Measurements from ENCODE around the gene ZNF770. TPM values are rescaled to one million over a fixed set of nuclear protein-coding genes. Genes with fewer than 3 reads are reported as not detected.

ZNF770 gene
- total RNA-seq, 1 experiment from 2014 or later = 34.0 TPM

DNA sequence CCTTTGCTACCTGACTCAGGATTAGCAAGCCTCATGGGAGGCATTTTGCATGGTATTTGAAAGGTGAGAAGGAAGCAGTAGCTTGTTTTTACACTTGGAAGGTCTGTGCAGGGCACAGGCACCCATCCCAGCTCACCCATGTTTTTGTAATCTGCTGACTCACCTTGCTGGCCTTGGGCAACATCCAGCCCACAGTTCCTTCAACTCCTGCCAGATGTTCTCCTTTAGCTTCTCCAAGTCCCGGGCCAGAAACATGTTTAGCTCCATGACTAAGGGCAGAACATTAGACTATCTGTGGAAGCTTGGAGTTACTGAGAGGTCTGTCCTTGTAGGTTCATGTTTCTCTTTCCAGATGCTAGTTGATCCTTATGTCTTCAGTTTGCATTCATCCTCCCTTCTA is 12.4 kb upstream of the ZNF770 start:
- no peaks in the 10 kb centered on the region for H3K36me3 ChIP-seq (ENCODE audit: low read depth)
- H3K9me3 ChIP-seq (ENCODE audit: insufficient read depth, low read depth) = no peaks in the 10 kb centered on the region
- H3K4me1 ChIP-seq (replicated peaks; ENCODE audit: insufficient read depth) = 0 out of 2 replicates have a peak, but pooled peaks cover 8% of the 10 kb centered on the region
- peak overlapping the region; percentile 36; the same call in 1 of the 2 replicates for H3K4me2 ChIP-seq
- intact Hi-C loops (cut with micrococcal nuclease; ENCODE audit: unreplicated experiment) = loop anchor here (1.0 kb wide), 1 partner anchor 9 kb away; no protein-coding TSS in a partner anchor
- no peak overlapping the region for H2AFZ ChIP-seq
- no peaks in the 10 kb centered on the region for H4K20me1 ChIP-seq (ENCODE audit: insufficient read depth)
- no peaks in the 10 kb centered on the region for H3K27me3 ChIP-seq (ENCODE audit: insufficient read depth, low read depth)
- H3K79me2 ChIP-seq (ENCODE audit: low read depth) = no peaks in the 10 kb centered on the region
- H3K27ac ChIP-seq = peak overlapping the region; percentile 76
- no peak overlapping the region for H3K4me3 ChIP-seq
- DNase-seq = peak; percentile 81 to 87
- peaks cover 11% of the 10 kb centered on the region; the same call in 1 of the 2 replicates for H3F3A ChIP-seq (ENCODE audit: insufficient read depth, low read depth)
- TF ChIP-seq, protein P1, sequence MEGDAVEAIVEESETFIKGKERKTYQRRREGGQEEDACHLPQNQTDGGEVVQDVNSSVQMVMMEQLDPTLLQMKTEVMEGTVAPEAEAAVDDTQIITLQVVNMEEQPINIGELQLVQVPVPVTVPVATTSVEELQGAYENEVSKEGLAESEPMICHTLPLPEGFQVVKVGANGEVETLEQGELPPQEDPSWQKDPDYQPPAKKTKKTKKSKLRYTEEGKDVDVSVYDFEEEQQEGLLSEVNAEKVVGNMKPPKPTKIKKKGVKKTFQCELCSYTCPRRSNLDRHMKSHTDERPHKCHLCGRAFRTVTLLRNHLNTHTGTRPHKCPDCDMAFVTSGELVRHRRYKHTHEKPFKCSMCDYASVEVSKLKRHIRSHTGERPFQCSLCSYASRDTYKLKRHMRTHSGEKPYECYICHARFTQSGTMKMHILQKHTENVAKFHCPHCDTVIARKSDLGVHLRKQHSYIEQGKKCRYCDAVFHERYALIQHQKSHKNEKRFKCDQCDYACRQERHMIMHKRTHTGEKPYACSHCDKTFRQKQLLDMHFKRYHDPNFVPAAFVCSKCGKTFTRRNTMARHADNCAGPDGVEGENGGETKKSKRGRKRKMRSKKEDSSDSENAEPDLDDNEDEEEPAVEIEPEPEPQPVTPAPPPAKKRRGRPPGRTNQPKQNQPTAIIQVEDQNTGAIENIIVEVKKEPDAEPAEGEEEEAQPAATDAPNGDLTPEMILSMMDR (conservative IDR thresholded peaks at IDR 0.05) = no peak
- no peak for TF ChIP-seq EZH2 (IDR thresholded peaks at IDR 0.05; ENCODE audit: low read depth)
- ChIA-PET POLR2A (ENCODE audit: unreplicated experiment) (interaction anchor here (0.5 to 1.6 kb wide), 6 partner anchors 12 to 733 kb away, joined by 3 to 24 read pairs (median 4); partner anchors contain the start of gene ZNF770), CTCF (interaction anchor here (0.9 kb wide), 1 partner anchor 19 kb away, joined by 22 read pairs; no protein-coding TSS in a partner anchor)
- no peaks in the 10 kb centered on the region for H3K9me2 ChIP-seq (ENCODE audit: insufficient read depth)
- no TSS peak for BruUV-seq (replicated peaks)

DNA sequence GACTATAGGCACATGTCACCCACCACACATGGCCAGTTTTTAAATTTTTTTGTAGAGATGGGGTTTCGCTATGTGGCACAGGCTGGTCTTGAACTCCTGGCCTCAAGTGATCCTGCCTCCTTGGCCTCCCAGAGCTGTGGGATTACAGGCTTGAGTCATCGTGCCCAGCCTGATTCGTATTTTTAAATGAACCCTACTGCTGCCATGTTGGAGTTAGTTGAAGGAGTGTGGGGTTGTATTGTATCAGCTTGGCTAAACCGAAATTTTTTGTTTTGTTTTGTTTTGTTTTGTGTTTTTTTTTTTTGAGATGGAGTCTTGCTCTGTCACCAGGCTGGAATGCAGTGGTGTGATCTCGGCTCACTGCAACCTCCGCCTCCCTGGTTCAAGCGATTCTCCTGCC is 11.8 kb upstream of the ZNF770 start:
- Histone ChIP-seq H3K9me2 (ENCODE audit: insufficient read depth) (no peaks in the 10 kb centered on the region), H3K27ac (peak overlapping the region; percentile 76), H3K9me3 (ENCODE audit: insufficient read depth, low read depth) (no peaks in the 10 kb centered on the region), H3K4me1 (replicated peaks; ENCODE audit: insufficient read depth) (0 out of 2 replicates have a peak, but pooled peaks cover 8% of the 10 kb centered on the region), H4K20me1 (ENCODE audit: insufficient read depth) (no peaks in the 10 kb centered on the region), H3F3A (ENCODE audit: insufficient read depth, low read depth) (peaks cover 11% of the 10 kb centered on the region; the same call in 1 of the 2 replicates), H3K27me3 (ENCODE audit: insufficient read depth, low read depth) (no peaks in the 10 kb centered on the region), H3K79me2 (ENCODE audit: low read depth) (no peaks in the 10 kb centered on the region), H3K4me3 (no peak overlapping the region), H3K4me2 (peak overlapping the region; percentile 36; the same call in 1 of the 2 replicates), H2AFZ (0 out of 2 replicates have a peak overlapping the region, but pooled peaks have one; percentile 5), H3K36me3 (ENCODE audit: low read depth) (no peaks in the 10 kb centered on the region)
- ChIA-PET CTCF (interaction anchor here (0.6 to 0.9 kb wide), 2 partner anchors 20 to 146 kb away, joined by 3 to 22 read pairs; no protein-coding TSS in a partner anchor), POLR2A (ENCODE audit: unreplicated experiment) (interaction anchor here (0.6 to 1.6 kb wide), 3 partner anchors 11 to 33 kb away, joined by 4 to 24 read pairs (median 12); partner anchors contain the start of gene ZNF770)
- intact Hi-C loops (cut with micrococcal nuclease; ENCODE audit: unreplicated experiment) = loop anchor here (1.0 kb wide), 1 partner anchor 9 kb away; no protein-coding TSS in a partner anchor
- TF ChIP-seq, protein P1 (conservative IDR thresholded peaks at IDR 0.05) = no peak
- TF ChIP-seq EZH2 (IDR thresholded peaks at IDR 0.05; ENCODE audit: low read depth) = no peak
- no TSS peak for BruUV-seq (replicated peaks)
- no peak for DNase-seq

DNA sequence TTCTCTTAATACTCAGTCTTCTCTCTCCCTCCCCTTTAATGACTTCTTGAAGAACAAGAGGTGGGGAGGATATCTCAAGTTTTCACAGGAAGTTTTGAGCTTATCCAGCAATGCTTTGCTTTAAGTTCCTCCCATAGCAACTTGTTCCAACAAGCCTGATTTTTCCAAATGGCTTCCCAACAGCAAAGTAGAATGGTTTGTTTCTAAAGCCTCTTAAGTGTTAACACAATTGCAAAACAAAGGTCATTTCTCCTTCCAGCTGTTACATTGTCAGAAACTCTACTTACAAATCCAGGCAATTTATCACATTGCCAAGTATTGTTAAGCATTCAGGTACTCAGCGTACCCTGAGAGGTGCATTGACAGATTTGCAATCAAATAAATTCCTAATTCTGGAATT is 6.8 kb upstream of the ZNF770 start:
- TF ChIP-seq, protein P1 (conservative IDR thresholded peaks at IDR 0.05) = no peak
- no peak for TF ChIP-seq EZH2 (IDR thresholded peaks at IDR 0.05; ENCODE audit: low read depth)
- no peak for DNase-seq
- no peaks in the 10 kb centered on the region for H3K9me2 ChIP-seq (ENCODE audit: insufficient read depth)
- no peak overlapping the region for H2AFZ ChIP-seq
- no peaks in the 10 kb centered on the region for H3K79me2 ChIP-seq (ENCODE audit: low read depth)
- H3K4me2 ChIP-seq = no peak overlapping the region
- POLR2A ChIA-PET (ENCODE audit: unreplicated experiment) = no interaction called here
- intact Hi-C loops (cut with micrococcal nuclease; ENCODE audit: unreplicated experiment) = no loop called here
- H3K9me3 ChIP-seq (ENCODE audit: insufficient read depth, low read depth) = no peaks in the 10 kb centered on the region
- H3F3A ChIP-seq (ENCODE audit: insufficient read depth, low read depth) = peaks cover 13% of the 10 kb centered on the region; the same call in 1 of the 2 replicates
- BruUV-seq (replicated peaks) = no TSS peak
- CTCF ChIA-PET = no interaction called here
- H4K20me1 ChIP-seq (ENCODE audit: insufficient read depth) = no peaks in the 10 kb centered on the region
- H3K4me3 ChIP-seq = no peak overlapping the region
- H3K4me1 ChIP-seq (replicated peaks; ENCODE audit: insufficient read depth) = peaks cover 33% of the 10 kb centered on the region
- H3K27me3 ChIP-seq (ENCODE audit: insufficient read depth, low read depth) = no peaks in the 10 kb centered on the region
- H3K27ac ChIP-seq = no peak overlapping the region
- H3K36me3 ChIP-seq (ENCODE audit: low read depth) = no peaks in the 10 kb centered on the region

Measured in PC-9 (cell line).